Measurements from ENCODE around the gene PCGF3.

The PCGF3 gene

DNA sequence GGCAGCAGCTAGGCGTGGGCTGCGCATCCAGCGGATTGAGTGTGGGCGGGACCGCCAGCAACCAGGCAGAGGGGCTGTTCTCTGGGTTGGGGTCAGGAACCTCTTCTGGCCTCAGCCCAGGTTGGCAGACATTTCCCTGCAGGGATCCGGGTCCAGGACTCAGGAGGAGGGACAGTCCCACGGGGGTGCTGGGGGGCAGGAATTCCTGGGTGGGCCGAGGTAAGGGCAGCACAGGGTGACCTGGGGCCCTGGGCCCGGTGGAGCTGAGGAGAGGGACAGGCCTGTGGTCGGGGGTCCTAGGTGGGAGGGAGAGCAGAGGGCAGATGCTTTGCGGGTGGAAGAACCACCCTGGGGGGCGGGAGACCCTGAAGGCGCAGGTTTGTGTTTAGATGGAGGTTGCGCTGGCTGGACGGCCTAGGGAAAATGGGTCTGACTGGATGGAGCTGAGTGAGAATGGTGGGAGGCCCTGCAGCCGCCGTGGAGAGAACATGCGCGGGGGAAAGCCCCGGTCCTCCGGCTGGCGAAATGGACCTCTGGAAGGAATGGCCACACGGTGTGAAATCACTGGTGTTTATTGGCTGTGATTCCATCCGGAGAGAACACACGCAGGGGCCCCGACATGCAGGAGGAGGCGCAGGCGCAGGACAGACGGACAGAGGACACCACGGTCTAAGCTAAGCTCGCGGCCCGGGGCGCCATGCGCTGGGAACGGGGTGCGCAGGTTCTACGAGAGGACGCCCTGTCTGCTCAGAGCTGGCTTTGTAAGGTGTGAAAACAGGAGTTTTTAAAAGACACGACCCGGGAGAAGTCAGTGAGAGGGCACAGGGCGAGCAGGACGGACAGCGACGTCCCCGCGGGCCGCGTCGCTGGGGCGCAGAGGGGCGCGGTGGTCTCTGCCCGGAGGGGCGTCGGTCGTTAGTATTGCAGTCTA lies 79.0 kb downstream of the PCGF3 start:
- DNase-seq (ENCODE audit: low read depth) = no peak

DNA sequence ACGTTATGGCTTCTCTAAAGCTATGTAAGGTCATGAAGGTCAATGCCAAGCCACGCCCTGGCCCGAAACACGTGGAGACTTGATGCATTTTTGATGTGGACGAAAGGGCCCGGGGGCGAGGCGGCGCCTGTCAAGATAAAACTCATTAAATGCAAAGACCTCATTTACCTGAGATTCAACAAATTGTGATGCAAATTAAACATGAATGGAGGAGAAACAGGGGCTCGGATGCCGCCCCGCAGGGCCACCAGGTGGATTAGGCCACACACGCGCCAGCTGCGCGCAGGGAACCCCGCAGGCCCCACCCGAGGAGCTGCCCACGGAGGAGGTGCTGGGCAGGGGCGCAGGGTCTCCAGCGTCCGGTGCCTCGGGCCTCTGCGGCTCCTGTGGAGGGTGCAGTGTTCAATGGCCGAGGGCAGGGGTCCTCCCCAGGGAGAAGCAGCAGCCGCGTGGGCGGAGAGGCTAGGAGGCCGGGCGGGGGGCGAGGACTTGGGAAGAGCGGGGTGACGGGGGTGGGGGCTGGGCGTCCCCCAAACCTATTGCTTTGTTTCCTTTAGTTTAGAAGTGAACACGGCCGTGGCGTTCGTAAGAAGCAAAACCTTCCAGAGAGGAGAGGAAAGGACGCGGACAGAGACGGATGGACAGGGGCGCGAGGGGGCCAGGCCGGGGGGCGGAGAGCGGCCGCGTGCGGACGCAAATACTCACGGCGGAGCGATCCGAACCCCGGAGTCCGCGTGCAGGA lies 79.9 kb downstream of the PCGF3 start:
- DNase-seq (ENCODE audit: low read depth) = no peak

DNA sequence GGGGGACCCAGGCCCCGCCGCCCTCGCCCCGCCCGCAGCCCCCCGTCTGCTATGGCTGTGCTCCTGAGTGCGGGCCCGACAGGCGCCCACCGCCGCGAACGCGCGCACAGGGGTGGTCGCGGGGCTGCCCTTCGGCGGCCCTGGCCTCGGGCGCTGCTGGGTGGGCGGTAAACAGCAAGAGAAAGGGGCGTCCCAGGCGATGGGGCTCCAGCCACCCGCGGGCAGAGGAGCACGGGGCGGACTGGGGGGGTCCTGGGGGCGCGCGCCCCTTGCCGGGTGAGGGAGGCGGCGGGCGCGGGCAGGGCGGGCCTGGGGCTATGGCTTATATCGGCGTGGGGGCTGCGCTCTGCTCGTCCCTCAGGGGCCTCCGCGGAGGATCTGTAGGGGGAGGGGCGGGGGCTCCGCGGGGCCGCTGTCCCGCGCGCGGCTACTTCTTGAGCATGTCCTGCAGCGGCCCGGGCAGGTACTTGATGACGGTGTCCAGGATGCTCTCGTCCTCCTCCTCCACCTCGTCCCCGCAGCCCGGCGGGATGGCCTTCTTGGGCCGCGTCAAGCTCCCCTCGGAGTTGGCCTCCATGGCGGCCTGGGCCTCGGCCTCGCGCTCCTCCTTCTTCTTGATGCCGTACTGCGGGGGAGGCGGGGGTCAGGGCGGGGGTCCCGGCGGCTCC lies 80.6 kb downstream of the PCGF3 start:
- DNase-seq (ENCODE audit: low read depth) = no peak

DNA sequence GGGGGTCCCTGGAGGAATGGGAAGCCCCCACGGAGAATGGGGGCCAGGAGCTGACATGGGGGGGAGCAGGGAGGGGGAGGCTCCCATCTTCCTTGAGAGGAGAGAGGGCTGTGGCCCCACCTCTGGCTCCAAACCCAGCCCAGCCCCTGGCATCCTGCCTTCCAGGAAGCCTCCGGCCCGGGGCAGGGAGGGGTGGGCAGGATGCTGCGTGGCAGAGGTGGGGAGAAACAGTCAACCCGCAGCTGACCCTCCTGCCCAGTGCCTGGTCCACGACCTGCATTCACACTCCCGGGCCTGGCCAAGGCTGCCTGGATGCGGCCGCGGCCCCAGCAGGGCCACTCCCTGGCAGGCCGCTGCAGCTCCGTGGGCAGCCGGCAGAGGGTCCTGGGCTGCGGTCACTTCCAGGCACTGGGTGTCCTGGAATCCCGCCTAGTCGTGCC lies 81.2 kb downstream of the PCGF3 start:
- DNase-seq (ENCODE audit: low read depth) = no peak

DNA sequence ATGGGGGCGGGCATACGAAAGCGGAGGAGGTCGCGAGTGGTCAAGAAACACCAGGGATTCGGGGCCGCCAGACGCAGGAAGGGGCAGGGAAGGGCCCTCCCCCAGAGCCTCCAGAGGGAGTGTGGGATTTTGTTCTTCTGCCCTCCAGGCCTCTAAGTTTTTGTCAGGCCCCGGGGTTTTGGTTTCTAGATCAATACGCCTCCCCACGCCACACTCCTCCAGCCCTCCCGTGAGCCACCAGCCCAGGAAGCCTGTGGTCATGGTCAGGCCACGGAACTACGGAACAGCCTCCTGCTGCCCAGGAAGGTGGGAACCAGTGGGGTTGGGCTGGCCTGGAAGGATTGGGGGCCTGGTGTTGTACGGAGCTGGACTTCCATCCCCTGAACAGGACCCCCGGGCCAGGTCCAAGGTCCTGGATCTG lies 81.9 kb downstream of the PCGF3 start:
- no peak for DNase-seq (ENCODE audit: low read depth)

DNA sequence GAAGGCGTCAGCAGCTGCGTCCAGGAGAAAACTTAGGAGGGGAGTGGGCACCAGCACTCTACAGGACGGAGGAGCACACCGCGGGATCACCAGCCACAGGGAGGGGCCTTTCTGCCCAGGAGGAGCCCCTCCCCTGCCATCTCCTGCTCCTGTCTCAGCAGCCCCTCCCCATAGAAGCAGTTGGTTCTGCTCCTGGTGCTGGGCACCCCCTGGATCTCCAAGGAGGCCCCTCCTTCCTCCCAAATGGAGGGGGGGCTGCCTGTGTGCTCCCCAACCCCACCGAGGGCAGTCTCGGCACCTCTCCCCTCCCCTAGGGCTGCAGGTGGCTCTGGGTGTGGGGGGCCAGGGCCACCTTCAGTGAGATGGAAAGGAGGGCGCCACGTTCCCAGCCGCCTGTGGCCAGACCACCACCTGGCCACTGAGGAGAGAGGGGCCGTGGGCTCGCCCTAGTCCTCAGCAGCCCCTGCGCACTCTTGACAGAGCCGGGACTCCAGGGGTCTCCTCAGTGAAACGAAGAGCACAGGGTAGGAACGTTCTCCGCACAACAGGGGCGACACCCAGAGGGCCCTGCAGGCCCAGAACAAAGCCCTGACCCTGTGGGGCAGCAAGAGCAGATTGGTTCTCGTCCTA lies 82.5 kb downstream of the PCGF3 start:
- no peak for DNase-seq (ENCODE audit: low read depth)

DNA sequence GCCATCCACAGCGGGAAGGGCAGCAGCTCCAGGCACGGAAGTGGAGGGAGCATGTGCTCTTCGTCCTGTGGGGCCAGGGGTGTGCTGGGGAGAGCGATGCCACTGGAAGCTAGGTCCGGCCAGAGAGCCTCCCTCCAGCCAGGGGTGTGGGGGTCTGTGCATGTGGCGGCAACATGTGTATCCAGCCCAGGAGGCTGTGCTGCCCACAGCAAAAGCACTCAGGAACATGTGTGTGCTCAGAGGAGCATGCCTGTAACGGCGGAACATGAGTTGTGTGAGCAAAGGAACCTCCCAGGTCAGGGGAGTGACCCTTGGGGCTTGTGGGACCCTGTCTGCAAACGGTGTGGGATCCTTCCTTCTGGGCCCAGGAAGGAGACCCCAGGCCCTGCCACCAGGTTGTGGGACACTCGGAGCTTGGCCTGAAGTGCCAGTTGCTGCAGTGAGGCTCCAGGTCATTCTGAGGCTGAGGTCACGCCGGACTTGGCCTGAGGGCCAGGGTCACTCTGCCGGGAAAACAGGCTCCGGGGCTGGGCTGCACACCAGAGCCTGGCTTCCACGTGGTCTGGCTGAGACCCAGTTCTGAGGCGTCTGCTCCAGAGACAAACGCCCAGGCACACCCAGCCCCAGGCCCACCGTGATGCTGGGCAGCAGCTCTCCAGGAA lies 83.1 kb downstream of the PCGF3 start:
- DNase-seq (ENCODE audit: low read depth) = no peak

DNA sequence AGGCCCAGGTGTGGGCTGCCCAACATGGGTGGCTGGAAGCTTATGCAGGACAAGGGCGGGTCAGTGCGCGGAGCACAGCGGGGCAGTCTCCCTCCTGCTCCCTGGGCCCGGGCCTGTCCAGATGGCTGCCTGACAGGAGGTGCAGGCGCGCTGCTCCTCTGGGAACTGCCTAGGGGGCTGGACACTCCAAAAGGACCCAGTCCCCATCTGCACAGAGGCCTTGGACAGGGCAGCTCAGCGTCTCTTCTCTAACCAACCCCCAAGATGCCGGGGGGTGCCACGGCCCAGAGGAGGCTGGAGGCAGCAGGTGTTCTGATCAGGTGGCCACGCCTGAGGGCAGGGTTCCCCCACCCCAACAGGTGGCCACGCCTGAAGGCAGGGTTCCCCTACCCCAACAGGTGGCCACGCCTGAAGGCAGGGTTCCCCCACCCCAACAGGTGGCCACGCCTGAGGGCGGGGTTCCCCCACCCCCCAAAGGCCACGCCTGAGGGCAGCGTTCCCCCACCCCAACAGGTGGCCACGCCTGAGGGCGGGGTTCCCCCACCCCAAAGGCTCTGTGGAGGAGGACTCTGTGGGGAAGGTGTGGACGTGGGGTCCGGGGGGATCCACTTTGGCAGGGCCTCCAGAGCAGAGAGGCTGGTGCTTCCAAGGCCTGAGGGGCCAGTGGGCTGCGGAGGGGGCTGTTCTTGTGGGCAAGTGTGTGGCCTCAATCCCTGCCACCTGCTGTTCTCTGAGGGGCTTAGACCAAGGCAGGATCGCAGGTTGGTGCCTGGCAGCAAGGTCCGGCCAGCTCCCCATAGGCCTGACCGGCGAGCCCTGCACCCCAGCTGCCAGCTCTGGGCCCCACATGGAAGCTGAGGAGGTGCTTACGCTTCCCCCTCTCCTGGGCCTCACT lies 84.2 kb downstream of the PCGF3 start:
- DNase-seq (ENCODE audit: low read depth) = no peak

DNA sequence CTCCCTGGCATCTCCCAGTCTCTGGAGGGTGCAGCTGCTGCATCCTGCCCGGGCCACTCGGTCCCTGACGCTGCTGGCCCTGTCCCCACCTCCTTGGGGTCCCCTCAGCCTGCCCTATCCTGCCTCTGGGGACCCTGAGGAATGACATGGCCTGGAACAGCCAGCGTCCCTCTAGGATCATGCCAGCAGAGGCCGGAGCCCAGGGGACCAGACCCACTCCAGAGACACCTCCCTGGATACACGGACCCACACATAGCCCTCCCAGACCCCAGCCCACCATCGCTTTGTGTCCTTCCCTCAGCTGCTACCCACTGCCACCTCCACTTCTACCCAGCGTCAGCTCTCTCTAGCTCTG lies 84.8 kb downstream of the PCGF3 start:
- DNase-seq (ENCODE audit: low read depth) = no peak

DNA sequence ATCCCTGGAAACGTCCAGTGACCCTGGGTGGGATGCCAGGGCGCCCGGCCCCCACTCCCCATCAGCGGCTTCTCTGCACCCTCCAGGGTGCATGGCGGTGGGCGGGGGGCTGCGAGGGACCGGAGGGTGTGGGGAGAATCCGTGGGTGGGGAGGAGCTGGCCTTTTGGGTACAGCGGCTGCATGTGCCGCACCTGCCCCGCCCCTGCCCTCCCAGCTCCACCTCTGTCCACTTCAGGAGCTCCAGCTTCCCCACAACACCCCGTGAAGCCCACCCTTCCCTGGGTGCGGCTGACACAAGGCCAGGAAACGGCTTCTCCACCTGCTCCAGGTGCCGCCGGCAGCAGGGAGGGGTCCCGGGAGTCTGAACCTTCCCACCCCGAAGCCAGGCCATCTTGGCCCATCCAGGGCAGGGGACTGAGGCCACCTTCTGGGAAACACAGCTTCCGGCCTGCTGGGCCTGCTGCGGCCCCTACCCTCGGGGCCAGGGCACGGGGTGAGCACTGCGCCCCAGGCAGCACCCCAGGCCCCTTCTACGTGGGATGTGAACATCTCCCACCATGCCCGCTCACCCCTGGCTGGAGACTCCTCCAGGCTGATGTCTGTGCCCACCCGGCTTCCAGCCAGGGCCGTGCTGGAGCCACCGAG lies 85.7 kb downstream of the PCGF3 start:
- no peak for DNase-seq (ENCODE audit: low read depth)

DNA sequence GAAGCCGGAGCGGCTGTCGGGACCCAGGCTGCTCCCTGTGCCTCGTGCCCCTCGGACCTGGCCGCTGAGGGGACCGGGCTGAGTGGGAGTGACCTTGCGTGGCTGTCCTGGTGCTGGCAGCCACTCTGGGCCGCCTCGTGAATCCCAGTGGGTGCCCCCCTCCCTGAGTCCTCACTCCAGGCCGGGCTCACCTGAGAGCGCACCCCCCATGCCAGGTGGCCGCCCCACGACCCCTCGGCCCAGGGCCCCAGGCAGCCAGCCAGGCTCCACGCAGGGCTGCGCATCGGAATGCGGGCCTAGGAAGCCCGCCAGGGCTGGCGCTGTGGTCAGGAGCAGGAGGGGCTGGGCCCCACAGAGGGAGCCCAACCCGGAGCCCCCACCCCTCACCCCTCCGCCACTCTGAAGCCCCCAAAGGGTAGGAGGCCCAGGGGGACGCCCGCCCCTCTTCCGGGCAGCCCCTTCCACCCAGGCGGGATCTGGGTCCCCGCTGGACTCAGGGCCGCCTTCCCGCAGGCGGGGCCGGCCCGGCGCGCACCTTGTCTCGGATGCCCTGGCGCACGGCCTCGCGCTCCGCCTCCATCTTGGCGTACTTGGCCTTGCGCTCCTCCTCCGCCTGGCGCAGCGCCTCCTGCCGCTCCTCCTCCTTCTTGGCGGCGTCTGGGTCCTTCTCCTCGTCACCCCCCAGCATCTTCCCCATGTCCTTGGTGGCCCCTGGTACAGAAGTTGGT lies 86.4 kb downstream of the PCGF3 start:
- peak; percentile 21 for DNase-seq (ENCODE audit: low read depth)

DNA sequence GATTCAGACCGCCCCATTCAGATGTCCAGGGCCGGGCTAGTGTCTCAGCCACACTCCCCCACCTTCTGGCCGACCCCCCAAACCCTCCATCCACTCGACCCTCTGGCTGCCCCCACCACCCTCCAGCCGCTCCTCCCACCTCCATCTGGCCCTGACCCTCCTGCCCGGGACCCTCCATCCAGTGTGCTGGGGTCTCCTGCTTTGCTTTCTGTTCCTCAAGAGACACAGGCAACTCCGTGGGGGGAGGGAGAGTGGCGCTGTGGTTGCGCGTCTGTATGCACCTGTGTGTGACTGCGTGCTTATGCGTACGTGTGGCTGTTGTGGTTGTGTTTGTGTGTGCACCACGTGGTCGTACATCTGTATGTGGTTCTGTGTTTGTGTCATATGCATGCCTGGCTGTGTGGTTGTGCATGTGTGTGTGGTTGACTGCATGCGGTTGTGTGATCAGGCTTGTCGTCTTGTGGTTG lies 87.0 kb downstream of the PCGF3 start:
- DNase-seq (ENCODE audit: low read depth) = no peak

DNA sequence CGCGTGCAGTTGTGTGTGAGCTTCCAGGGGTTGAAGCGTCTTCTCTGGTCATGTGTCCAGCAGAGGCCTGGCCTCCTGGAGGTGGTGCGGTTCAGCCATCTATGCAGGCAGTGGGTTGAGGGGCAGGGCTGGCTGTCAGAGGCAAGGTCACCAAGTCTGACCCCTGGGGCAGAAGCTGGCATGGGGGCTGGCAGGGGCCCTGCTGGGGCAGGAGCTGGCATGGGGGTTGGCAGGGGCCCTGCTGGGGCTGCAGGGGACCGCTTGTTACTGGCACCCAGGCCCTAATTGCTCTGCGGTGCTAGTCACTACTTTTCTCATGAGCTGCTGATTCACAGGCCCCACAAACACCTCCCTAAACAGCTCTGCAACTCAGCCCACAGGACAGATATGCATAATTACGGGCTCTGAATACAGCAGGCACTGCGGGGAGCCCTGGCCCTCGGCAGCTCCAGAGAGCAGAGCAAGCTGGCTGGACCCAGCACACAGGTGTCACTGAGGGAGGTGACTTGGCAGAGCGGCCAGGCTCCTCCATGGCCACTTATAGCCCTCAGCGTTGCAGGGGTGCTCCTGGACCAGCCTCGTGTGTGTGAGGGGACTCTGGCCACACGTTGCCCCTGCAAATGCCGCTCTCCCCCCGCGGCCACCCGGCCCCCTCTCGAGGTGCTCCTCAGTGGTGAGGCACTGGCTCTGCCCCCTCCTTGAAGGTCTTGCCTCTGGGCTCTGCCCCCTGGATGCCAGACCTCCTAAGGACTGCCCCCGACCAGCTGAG lies 87.6 kb downstream of the PCGF3 start:
- no peak for DNase-seq (ENCODE audit: low read depth)

DNA sequence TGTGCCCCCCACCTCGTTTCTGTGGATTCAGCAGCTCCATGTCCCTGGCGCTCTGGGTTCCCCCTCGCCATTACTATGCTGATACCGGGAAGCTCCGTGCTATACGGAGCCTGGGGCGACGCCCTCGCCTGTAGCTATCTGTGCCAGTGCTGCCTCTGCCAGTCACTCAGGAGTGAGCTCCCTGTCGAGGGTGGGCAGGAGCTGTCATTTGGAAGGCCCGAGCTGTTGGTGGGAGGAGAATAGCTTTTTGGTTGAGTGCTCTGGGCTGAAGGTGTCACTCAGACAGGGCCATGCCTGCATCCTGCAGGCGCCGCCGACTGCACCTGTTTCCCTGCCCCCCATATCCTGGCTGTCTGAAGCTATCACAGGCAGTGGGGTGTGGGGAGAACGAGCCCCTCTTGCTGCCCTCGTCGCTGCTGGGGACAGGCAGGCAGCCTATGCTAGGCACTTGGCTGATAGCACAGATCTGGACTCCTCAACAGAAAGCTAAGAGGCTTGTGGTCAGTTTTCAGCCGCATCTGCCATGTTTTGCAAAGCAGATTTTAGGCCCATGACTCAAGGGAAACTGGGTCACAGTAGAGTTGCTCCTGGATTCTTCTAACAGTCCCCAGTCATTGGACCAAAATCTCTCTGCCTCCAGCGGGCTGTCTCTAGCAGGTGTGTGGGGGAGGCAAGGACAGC lies 88.4 kb downstream of the PCGF3 start:
- DNase-seq (ENCODE audit: low read depth) = peak; percentile 25

DNA sequence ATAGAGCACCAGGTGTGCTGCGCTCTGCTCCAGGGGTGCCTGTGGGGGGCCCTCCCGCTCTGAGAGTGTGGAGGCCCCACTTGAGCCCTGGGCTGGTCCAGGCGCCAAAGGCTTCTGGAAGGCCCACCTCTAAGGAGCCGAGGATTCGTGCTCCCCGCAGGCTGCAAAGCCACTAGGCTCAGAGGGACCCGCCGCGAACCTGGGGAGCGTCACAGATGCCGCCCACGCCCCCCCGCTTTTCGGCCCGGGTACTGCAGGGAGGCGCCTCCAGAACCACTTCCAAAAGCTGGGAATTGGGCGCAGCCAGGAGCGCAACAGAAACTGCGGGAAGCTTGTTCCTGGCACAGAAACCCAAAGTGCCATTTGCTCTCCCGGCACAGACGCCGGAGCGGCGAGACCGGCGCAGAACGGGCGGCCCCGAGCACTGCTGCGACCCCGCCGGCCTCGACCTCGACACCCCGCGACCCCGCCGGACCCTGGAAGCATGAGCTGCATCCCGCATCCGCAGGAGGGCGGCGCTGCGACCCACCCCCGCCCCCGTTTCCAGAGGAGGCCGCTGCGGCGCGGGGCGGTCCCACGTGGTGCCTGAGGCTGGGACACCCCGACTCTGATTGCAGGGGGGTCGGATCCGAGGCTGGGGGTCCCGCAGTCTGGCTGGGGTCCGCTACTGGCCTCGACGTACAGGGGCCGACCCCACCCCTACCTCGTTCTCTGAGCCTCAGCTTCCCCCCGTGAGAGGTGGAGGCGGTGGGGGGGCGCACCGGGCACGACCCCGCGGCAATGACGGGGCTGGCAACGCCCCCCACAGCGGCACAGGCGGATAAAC lies 89.5 kb downstream of the PCGF3 start:
- DNase-seq (ENCODE audit: low read depth) = no peak

DNA sequence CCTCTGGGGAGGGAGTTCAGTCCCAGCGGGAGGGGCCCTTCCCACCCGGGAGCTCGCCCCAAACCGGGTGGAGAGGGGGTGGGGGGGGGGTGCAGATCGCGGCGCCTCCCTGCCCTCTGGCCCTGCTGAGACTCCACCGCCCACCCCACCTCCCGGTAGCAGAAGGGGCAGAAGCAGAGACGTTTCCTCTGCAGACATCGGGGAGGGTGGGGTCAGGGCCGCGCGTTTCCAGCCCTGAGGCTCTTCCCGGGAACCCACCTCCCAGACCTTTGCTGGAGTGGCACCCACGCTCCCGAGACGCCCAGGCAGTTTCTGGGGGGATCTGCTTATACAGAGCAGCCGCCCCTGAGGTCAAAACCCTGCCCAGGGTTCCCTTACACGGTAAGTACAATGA lies 90.1 kb downstream of the PCGF3 start:
- DNase-seq (ENCODE audit: low read depth) = no peak

DNA sequence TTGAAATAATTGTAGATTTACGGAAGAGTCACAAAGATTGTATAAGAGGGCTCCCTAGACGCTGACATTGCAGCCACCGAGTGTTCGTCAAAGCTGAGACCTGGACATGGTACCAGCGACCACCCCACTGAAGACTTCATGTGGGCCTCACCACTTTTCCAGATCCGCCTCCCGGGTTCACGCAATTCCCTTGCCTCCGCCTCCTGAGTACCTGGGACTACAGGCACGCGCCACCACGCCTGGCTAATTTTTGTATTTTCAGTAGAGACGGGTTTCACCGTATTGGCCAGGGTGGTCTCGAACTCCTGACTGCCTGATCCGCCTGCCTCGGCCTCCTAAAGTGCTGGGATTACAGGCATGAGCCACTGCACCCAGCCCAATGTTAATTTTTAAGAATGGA lies 90.6 kb downstream of the PCGF3 start:
- no peak for DNase-seq (ENCODE audit: low read depth)
